NCI-H1930 (cell line): ENCODE data around the gene CNIH2.
"Not testable (repeated sequence)": the region's sequence is repeated elsewhere in the genome, so short reads cannot be mapped to it uniquely, and the experiment has no call there.

ENCODE experiments used
- DNase-seq, 2 experiments: peaks; one replicate each; lab custom pipeline; 2025; lab: John Stamatoyannopoulos, UW

Gene CNIH2

GRCh38 chr11:66276619-66277018 is 1.4 kb upstream of the CNIH2 start:
- DNase-seq, result not testable (repeated sequence)

DNA sequence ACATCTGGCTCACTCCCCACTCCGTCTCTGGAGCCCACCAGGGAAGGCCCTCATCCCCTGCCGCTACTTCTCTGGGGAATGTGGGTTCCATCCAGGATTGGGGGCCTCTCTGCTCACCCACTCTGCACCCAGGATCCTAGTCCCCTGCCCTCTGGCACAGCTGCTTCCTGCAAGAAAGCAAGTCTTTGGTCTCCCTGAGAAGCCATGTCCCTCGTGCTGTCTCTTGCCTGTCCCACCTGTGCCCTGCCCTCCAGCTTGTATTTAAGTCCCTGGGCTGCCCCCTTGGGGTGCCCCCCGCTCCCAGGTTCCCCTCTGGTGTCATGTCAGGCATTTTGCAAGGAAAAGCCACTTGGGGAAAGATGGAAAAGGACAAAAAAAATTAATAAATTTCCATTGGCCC is 911 bp upstream of the CNIH2 start:
- DNase-seq, result not testable (repeated sequence)

- DNase-seq, result no peak
These were observed 552 bp downstream of the CNIH2 start for GRCh38 chr11:66278363-66279091.

- no peak for DNase-seq
These were observed 1.2 kb downstream of the CNIH2 start for GRCh38 chr11:66279092-66279734.

GRCh38 chr11:66280428-66280827 is 2.5 kb downstream of the CNIH2 start:
- DNase-seq, result no peak

- DNase-seq, result no peak
These were observed 3.0 kb downstream of the CNIH2 start for GRCh38 chr11:66281001-66281400.

DNA sequence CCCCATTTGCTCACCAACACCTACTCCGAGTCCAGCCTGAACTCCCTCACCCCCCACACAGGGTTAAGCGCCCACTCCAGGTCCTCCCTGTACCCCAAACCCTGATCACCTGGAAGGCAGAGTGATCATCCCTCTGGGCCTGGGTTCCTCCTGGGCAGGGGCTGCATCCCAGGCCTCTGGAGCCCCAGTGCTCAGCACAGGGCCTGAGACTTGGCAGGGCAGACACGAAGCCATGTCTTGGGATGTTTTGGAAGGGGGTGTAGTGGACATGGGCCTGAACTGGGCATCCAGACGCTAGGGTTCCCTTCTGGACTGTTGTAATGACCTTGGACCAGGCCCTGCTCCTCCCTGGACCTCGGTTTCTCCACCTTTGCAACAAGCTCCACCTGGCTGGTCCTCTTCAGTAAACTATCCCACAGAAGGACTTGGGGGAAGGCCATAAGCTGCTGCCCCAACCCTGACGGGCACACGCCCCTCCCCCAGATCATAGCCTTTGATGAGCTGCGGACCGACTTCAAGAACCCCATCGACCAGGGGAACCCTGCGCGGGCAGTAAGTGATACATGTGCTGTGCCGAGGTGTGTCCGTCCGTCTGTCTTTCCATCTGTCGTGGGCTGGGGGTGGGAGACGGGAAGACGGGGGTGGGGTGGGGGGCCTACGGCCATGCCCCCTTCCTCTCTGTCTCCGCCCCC is 3.9 kb downstream of the CNIH2 start:
- DNase-seq, result no peak

DNA sequence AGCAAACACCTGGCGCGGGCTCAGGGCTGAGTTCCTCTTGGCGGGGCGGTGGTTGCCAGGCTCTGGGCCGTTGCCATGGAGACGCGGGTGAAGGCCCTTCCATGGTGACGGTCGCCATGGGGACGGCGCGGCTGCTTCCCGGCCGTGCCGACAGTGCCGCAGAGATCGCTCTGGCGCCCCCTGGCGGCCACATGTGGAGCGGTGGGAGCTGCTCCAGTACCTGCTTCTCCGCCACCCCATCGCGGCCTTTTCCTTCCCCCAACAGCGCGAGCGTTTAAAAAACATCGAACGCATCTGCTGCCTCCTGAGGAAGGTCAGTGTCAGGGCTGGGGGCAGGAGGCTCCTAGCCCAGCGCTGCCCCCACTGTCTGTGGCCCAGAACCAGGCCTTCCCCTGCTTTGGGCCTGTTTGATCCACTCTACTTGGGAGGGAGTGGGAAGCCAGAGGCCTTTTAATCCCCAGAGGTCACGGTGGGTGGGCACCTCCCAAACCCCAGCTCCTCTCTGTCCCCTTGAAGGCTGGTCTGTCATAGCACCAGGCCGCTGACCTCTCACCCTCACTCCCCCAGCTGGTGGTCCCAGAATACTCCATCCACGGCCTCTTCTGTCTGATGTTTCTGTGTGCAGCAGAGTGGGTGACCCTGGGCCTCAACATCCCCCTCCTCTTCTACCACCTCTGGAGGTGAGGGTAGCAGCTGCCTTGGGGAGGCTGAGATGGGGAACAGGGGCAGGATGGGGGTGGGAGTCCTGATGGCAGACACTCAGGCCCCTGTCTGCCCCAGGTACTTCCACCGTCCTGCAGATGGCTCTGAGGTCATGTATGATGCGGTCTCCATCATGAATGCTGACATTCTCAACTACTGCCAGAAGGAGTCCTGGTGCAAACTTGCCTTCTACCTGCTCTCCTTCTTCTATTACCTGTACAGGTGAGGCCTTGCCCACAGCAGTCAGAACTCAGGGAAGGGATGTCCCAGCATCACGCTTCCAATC is 4.8 kb downstream of the CNIH2 start:
- peak; percentile 96 to 99 for DNase-seq

GRCh38 chr11:66283461-66284105 is 5.6 kb downstream of the CNIH2 start:
- no peak for DNase-seq

- no peak for DNase-seq
These were observed 6.6 kb downstream of the CNIH2 start for GRCh38 chr11:66284526-66285078.

- DNase-seq, result no peak
These were observed 7.4 kb downstream of the CNIH2 start for GRCh38 chr11:66285250-66285947.

GRCh38 chr11:66286699-66287098 is 8.7 kb downstream of the CNIH2 start:
- DNase-seq, result no peak

DNA sequence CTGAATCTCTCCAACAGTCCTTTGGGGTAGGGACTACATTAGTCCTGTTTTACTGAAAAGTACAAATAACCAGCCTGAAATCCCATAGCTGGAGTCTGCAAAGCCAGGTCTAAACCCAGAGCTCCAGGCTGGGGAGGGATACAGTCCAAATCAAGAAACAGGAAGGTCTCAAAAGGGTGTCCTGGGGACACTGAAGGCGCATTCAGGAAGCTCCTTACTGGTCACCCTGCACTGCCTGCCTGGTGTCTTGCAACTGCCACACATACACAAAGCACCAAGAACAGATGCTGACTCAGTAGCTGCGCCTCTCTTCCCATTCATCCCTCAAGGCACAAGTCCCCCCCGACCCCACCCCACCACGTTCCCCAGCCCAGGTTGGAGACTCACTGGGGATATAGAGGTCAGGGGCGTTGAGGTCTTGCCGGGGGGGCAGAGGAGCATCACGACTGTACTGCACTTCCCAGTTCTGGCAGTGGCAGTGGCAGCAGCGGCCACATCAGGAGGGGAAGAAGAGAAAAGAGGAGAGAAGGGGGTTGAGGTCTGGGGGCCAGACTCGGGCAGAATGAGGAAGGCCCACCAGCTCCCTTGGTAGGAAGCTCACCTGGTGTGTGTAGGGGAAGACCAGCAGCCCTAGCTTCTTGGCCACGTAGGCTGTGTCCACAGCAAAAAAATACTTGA is 9.4 kb downstream of the CNIH2 start:
- DNase-seq, result no peak

DNA sequence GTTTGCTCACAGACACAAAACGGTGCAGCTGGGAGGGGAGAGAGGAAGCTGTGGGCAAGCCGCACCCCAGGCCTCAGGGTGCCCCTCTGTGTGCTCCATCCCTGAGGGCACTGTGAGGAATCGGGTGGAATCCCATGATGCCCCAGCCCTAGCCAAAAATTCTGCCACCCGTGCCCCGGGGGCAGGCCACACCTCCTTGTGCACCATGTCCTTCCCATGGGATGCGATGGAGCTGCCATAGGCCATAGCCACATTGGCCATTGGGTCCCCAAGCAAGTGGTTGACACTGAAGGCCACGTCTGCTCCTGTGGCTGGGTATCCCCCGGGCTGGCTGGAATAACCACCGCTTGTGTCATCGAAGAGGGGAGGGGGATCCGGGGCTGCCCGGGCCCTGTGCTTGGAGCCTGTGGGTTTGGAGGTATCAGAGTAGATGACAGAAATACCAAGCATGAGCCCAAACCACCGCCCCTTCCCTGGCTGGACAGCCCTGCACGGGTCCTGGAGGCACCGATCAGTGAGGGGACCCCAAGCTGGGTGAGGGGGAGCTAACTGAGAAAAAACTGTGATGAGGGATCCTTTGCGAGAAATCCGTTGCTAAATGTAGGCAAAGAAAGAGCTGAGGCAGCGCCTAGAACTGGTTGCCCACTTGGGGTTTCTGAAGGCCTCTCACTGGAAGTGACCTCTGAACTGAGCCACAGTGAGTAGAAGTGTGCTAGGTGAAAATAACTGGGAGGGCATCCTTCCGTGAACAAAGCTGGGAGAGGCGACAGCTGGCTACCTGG is 10.1 kb downstream of the CNIH2 start:
- no peak for DNase-seq

GRCh38 chr11:66288671-66289547 is 10.9 kb downstream of the CNIH2 start, which contains the start of gene YIF1A:
YIF1A (minus strand) TSS chr11:66289143; CDS start chr11:66288985, 158 bp downstream.
- DNase-seq, result peak; percentile 97 to 99

GRCh38 chr11:66289548-66290329 is 11.8 kb downstream of the CNIH2 start:
- DNase-seq, result no peak

- DNase-seq, result no peak
These were observed 12.3 kb downstream of the CNIH2 start for GRCh38 chr11:66290330-66290621.
